Glomerular endothelial cell (primary cell): Measurements from ENCODE around the gene PSD. TPM values are rescaled to one million over a fixed set of nuclear protein-coding genes. Genes with fewer than 3 reads are reported as not detected.

ENCODE experiments used
- total RNA-seq: library from RNA; depleted of rRNA; stranded (reverse); fragments of >200 nt; gene quantifications from 2 replicates; pipeline ENCODE4 v1.2.3, GENCODE V29; 2015

Gene PSD
- total RNA-seq, 1 donor from 2014 or later: 0.35 TPM

Other genes starting within 250 kb of the PSD start
- not detected in 2 replicates for gene ELOVL3, start 192.5 kb downstream of the PSD start, total RNA-seq
- not detected in 2 replicates for gene PITX3, start 177.3 kb downstream of the PSD start, total RNA-seq
- 42.8 and 53.8 TPM in 2 replicates for gene GBF1, start 173.3 kb downstream of the PSD start, total RNA-seq
- 45.3 and 88.4 TPM in 2 replicates for gene NFKB2, start 23.1 kb downstream of the PSD start, total RNA-seq
- 9.6 and 11.5 TPM in 2 replicates for gene FBXL15, start 2.1 kb upstream of the PSD start, total RNA-seq
- gene CUEDC2, start 13.8 kb upstream of the PSD start, total RNA-seq: 94.6 and 97.6 TPM in 2 replicates
- not detected in 2 replicates for gene C10orf95, start 32.8 kb upstream of the PSD start, total RNA-seq
- gene ACTR1A, start 83.9 kb upstream of the PSD start, total RNA-seq: 172 and 205 TPM in 2 replicates
- gene SUFU, start 85.2 kb upstream of the PSD start, total RNA-seq: 14.0 and 17.4 TPM in 2 replicates
- 163 and 181 TPM in 2 replicates for gene TRIM8, start 225.7 kb upstream of the PSD start, total RNA-seq